ENCODE measurements around the gene ARID3B. TPM values are rescaled to one million over a fixed set of nuclear protein-coding genes. Genes with fewer than 3 reads are reported as not detected.

Gene ARID3B
- total and polyA plus RNA-seq, 2 donors (not counting 1 experiment from before 2014, with no cell fraction given), result 0.72 to 0.99 TPM

- H3K79me2 ChIP-seq (ENCODE audit: control insufficient read depth, insufficient read depth, low read length), result no peaks in the 10 kb centered on the region
- DNase-seq (ENCODE audit: low read depth in 2 of 2), result peak; percentile 45 to 82
These were observed 21.7 kb upstream of the ARID3B start for GRCh38 chr15:74519311-74519710.

DNA sequence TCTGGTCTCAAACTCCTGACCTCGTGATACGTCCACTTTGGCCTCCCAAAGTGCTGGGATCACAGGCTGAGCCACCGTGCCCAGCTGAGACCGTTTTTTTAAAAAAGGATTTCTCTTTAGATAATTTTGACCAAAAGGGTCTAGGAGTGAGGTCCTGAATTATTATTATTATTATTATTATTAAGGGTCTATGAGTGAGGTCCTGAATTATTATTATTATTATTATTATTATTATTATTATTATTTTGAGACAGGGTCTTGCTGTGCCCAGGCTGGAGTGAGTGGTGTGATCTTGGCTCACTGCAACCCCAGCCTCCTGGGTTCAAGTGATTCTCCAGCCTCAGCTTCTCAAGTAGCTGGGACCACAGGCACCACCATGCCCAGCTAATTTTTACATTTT, 20.6 kb upstream of the ARID3B start:
- Histone ChIP-seq H3K79me2 (ENCODE audit: control insufficient read depth, insufficient read depth, low read length) (no peaks in the 10 kb centered on the region), H3K9me3 (ENCODE audit: control insufficient read depth, insufficient read depth, low read depth, low read length) (no peaks in the 10 kb centered on the region), H3K27ac (ENCODE audit: insufficient read depth, low read length) (no peak overlapping the region), H3K4me1 (ENCODE audit: control insufficient read depth, extremely low read depth, insufficient read depth, low read length) (peaks cover 3% of the 10 kb centered on the region), H3K9ac (ENCODE audit: insufficient read depth, low read length) (no peak overlapping the region), H4K20me1 (ENCODE audit: control insufficient read depth, extremely low read depth, insufficient read depth, low read length) (no peaks in the 10 kb centered on the region), H3K4me2 (ENCODE audit: extremely low read depth, insufficient read depth, low read length) (no peak overlapping the region), H3K36me3 (ENCODE audit: control insufficient read depth, insufficient read depth, low read length) (no peaks in the 10 kb centered on the region), H3K27me3 (ENCODE audit: control insufficient read depth, insufficient read depth, low read length) (no peaks in the 10 kb centered on the region), H3K4me3 (replicated peaks in 1 of 4; ENCODE audit: control extremely low read depth in 1 of 4, insufficient read depth in 1 of 4, low read depth in 3 of 4, low read length in 4 of 4) (no peak overlapping the region), H2AFZ (ENCODE audit: low read length) (no peak overlapping the region)
- no peak for DNase-seq (ENCODE audit: low read depth in 2 of 2)
- TF ChIP-seq EZH2 (IDR thresholded peaks at IDR 0.05; ENCODE audit: low read length, missing control alignments), result no peak
- TF ChIP-seq, protein P1, sequence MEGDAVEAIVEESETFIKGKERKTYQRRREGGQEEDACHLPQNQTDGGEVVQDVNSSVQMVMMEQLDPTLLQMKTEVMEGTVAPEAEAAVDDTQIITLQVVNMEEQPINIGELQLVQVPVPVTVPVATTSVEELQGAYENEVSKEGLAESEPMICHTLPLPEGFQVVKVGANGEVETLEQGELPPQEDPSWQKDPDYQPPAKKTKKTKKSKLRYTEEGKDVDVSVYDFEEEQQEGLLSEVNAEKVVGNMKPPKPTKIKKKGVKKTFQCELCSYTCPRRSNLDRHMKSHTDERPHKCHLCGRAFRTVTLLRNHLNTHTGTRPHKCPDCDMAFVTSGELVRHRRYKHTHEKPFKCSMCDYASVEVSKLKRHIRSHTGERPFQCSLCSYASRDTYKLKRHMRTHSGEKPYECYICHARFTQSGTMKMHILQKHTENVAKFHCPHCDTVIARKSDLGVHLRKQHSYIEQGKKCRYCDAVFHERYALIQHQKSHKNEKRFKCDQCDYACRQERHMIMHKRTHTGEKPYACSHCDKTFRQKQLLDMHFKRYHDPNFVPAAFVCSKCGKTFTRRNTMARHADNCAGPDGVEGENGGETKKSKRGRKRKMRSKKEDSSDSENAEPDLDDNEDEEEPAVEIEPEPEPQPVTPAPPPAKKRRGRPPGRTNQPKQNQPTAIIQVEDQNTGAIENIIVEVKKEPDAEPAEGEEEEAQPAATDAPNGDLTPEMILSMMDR (conservative IDR thresholded peaks at IDR 0.05 in 1 of 2, IDR thresholded peaks at IDR 0.05 in 1 of 2; ENCODE audit: low read depth in 1 of 2, low read length in 2 of 2), result no peak

More at GRCh38 chr15:74519311-74519710, 21.7 kb upstream of the ARID3B start:
- TF ChIP-seq, protein P1 (conservative IDR thresholded peaks at IDR 0.05 in 1 of 2, IDR thresholded peaks at IDR 0.05 in 1 of 2; ENCODE audit: low read depth in 1 of 2, low read length in 2 of 2), result no peak
- no peak for TF ChIP-seq EZH2 (IDR thresholded peaks at IDR 0.05; ENCODE audit: low read length, missing control alignments)
- Histone ChIP-seq H3K4me3 (replicated peaks in 1 of 4; ENCODE audit: control extremely low read depth in 1 of 4, insufficient read depth in 1 of 4, low read depth in 3 of 4, low read length in 4 of 4) (no peak overlapping the region), H4K20me1 (ENCODE audit: control insufficient read depth, extremely low read depth, insufficient read depth, low read length) (no peaks in the 10 kb centered on the region), H3K4me2 (ENCODE audit: extremely low read depth, insufficient read depth, low read length) (no peak overlapping the region), H3K4me1 (ENCODE audit: control insufficient read depth, extremely low read depth, insufficient read depth, low read length) (peaks cover 2% of the 10 kb centered on the region), H3K9me3 (ENCODE audit: control insufficient read depth, insufficient read depth, low read depth, low read length) (no peaks in the 10 kb centered on the region), H2AFZ (ENCODE audit: low read length) (no peak overlapping the region), H3K27me3 (ENCODE audit: control insufficient read depth, insufficient read depth, low read length) (no peaks in the 10 kb centered on the region), H3K36me3 (ENCODE audit: control insufficient read depth, insufficient read depth, low read length) (no peaks in the 10 kb centered on the region), H3K9ac (ENCODE audit: insufficient read depth, low read length) (no peak overlapping the region), H3K27ac (ENCODE audit: insufficient read depth, low read length) (no peak overlapping the region)

GRCh38 chr15:74523982-74524381, 17.0 kb upstream of the ARID3B start:
- Histone ChIP-seq H3K4me2 (ENCODE audit: extremely low read depth, insufficient read depth, low read length) (no peak overlapping the region), H4K20me1 (ENCODE audit: control insufficient read depth, extremely low read depth, insufficient read depth, low read length) (no peaks in the 10 kb centered on the region), H3K27me3 (ENCODE audit: control insufficient read depth, insufficient read depth, low read length) (no peaks in the 10 kb centered on the region), H2AFZ (ENCODE audit: low read length) (no peak overlapping the region), H3K27ac (ENCODE audit: insufficient read depth, low read length) (no peak overlapping the region), H3K36me3 (ENCODE audit: control insufficient read depth, insufficient read depth, low read length) (no peaks in the 10 kb centered on the region), H3K79me2 (ENCODE audit: control insufficient read depth, insufficient read depth, low read length) (no peaks in the 10 kb centered on the region), H3K4me1 (ENCODE audit: control insufficient read depth, extremely low read depth, insufficient read depth, low read length) (peaks cover 9% of the 10 kb centered on the region), H3K9ac (ENCODE audit: insufficient read depth, low read length) (no peak overlapping the region), H3K4me3 (replicated peaks in 1 of 4; ENCODE audit: control extremely low read depth in 1 of 4, insufficient read depth in 1 of 4, low read depth in 3 of 4, low read length in 4 of 4) (no peak overlapping the region), H3K9me3 (ENCODE audit: control insufficient read depth, insufficient read depth, low read depth, low read length) (no peaks in the 10 kb centered on the region)
- TF ChIP-seq, protein P1 (conservative IDR thresholded peaks at IDR 0.05 in 1 of 2, IDR thresholded peaks at IDR 0.05 in 1 of 2; ENCODE audit: low read depth in 1 of 2, low read length in 2 of 2), result no peak
- TF ChIP-seq EZH2 (IDR thresholded peaks at IDR 0.05; ENCODE audit: low read length, missing control alignments), result no peak
- DNase-seq (ENCODE audit: low read depth in 2 of 2), result peak in 1 of 2 donors; percentile 26
